Gastrocnemius medialis (tissue), 4 donors: ENCODE data around the gene HMCES. TPM values are rescaled to one million over a fixed set of nuclear protein-coding genes. Genes with fewer than 3 reads are reported as not detected.
A peak's percentile ranks its signal among the peaks of the same experiment; 100 is the strongest.

Experiments used
- ATAC-seq, 2 donors: fragments of 150-250 bp; one replicate each; pipeline ENCODE4 v1.9.1; 2016
- DNase-seq, 2 donors: peaks; one replicate each; pipeline ENCODE4 v3.0.0-alpha.2; 2019
- H3K27ac ChIP-seq, 4 donors: fragments of 200-600 bp; sonication (generic); 1 replicate in 1 of 4; 2 replicates in 3 of 4; pipeline ENCODE4 v1.5.1; 2016 to 2018; ENCODE audit warnings: mild to moderate bottlenecking in 2 of 4, moderate library complexity in 1 of 4
- H3K27me3 ChIP-seq, 3 donors: fragments of 200-600 bp; sonication (generic) in 2 of 3; 1 replicate in 1 of 3; 2 replicates in 2 of 3; pipeline versions ENCODE4 v1.5.1 to v1.6.0; 2016 to 2019; ENCODE audit warnings: mild to moderate bottlenecking in 1 of 3, moderate library complexity in 1 of 3
- H3K36me3 ChIP-seq, 2 donors: fragments of 200-600 bp; sonication (generic) in 1 of 2; one replicate each; pipeline ENCODE4 v1.5.1; 2017 to 2018
- H3K4me1 ChIP-seq, 2 donors: fragments of 200-600 bp; sonication (generic) in 1 of 2; one replicate each; pipeline ENCODE4 v1.5.1; 2016 to 2017; ENCODE audit warnings: mild to moderate bottlenecking in 2 of 2
- H3K4me3 ChIP-seq, 4 donors: fragments of 200-600 bp; sonication (generic) in 3 of 4; 1 replicate in 1 of 4; 2 replicates in 3 of 4; pipeline ENCODE4 v1.5.1; 2016 to 2019; ENCODE audit warnings: mild to moderate bottlenecking in 2 of 4
- H3K9me3 ChIP-seq, 3 donors: fragments of 200-600 bp; sonication (generic) in 2 of 3; 1 replicate in 1 of 3; 2 replicates in 2 of 3; pipeline ENCODE4 v1.5.1; 2016 to 2019
- CTCF ChIP-seq, 5 experiments: fragments of 450-650 bp in 3 of 5; fragments of 200-600 bp in 2 of 5; sonication (generic) in 2 of 5; IDR thresholded peaks in 4 of 5; conservative IDR thresholded peaks in 1 of 5; 1 replicate in 4 of 5; 2 replicates in 1 of 5; pipeline ENCODE4 v1.5.1; 2016 to 2019; ENCODE audit warnings: antibody characterized with exemption in 5 of 5, mild to moderate bottlenecking in 3 of 5, moderate library complexity in 3 of 5
- POLR2A ChIP-seq, 2 donors: fragments of 450-650 bp; IDR thresholded peaks; one replicate each; pipeline ENCODE4 v1.6.1; 2017; ENCODE audit warnings: antibody characterized with exemption in 2 of 2, mild to moderate bottlenecking in 2 of 2, moderate library complexity in 2 of 2
- in situ Hi-C, 4 donors: fragments of 200-750 bp; cut with MboI; loops; one replicate each; pipeline versions ENCODE4 v1.15.0 to v1.8.0; 2017; ENCODE audit warnings: low sequenced_read_pairs in 4 of 4
- intact Hi-C: fragments of 100-400 bp; cut with DNase I; formaldehyde crosslinking; loops from one replicate; pipeline ENCODE4 v1.15.1; 2023; ENCODE audit warnings: low total_unique reads
- total RNA-seq, 4 donors: library from RNA; depleted of rRNA; stranded (reverse); fragments of >200 nt; gene quantifications; one replicate each; pipeline versions ENCODE4 v1.1.0 to v1.2.3, GENCODE V29; 2016

Gene HMCES
- total RNA-seq, 4 donors from 2014 or later: 24.7 to 35.2 (median 29.5) TPM

DNA sequence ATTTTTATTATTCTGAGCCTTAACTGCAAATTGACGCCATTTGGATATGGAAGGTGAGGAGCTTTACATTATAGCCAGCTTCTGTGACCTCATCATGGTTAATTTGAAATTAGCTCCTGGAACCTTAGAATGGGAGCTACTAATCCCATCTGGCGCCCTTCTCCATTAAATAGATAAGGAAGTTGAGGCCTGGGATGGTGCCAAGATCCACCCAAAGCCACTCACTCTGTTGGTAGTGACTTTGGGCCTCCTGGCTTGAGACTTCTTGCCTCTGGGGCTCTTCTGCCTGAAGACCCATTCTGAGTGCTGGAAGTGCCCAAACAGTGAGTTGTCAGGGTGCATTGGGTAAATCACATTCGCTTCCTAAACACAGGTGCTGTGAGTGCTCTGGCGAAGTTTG, 12.0 kb upstream of the HMCES start:
- DNase-seq (no peak), ATAC-seq (no peak)
- Histone ChIP-seq H3K27ac (no peak overlapping the region), H3K36me3 (peaks cover 4 to 98% of the 10 kb centered on the region in 2 donors), H3K4me3 (no peak overlapping the region), H3K27me3 (no peaks in the 10 kb centered on the region), H3K4me1 (no peaks in the 10 kb centered on the region), H3K9me3 (no peaks in the 10 kb centered on the region)
- no peak for TF ChIP-seq POLR2A (IDR thresholded peaks at IDR 0.05)
- no peak for TF ChIP-seq CTCF (IDR thresholded peaks at IDR 0.05 in 4 of 5, conservative IDR thresholded peaks at IDR 0.05 in 1 of 5)
- in situ Hi-C loops: no loop called here
- intact Hi-C loops: no loop called here

GRCh38 chr3:129268396-129268795, 10.3 kb upstream of the HMCES start:
- no peaks in the 10 kb centered on the region for H3K4me1 ChIP-seq
- in situ Hi-C loops: no loop called here

GRCh38 chr3:129271674-129272073, 7.0 kb upstream of the HMCES start:
- peaks cover 0 to 99% of the 10 kb centered on the region in 2 donors for H3K36me3 ChIP-seq

More at GRCh38 chr3:129268396-129268795, 10.3 kb upstream of the HMCES start:
- Histone ChIP-seq H3K9me3 (no peaks in the 10 kb centered on the region), H3K27ac (no peak overlapping the region), H3K27me3 (no peaks in the 10 kb centered on the region), H3K4me3 (no peak overlapping the region), H3K36me3 (peaks cover 4 to 100% of the 10 kb centered on the region in 2 donors)
- DNase-seq: no peak
- no peak for ATAC-seq
- TF ChIP-seq POLR2A (IDR thresholded peaks at IDR 0.05): no peak
- TF ChIP-seq CTCF (IDR thresholded peaks at IDR 0.05 in 4 of 5, conservative IDR thresholded peaks at IDR 0.05 in 1 of 5): no peak
- intact Hi-C loops: no loop called here

GRCh38 chr3:129276385-129276784, 2.3 kb upstream of the HMCES start:
- H3K9me3 ChIP-seq: no peaks in the 10 kb centered on the region
- ATAC-seq (no peak), DNase-seq (no peak)
- TF ChIP-seq CTCF (IDR thresholded peaks at IDR 0.05 in 4 of 5, conservative IDR thresholded peaks at IDR 0.05 in 1 of 5): no peak
- no peak for TF ChIP-seq POLR2A (IDR thresholded peaks at IDR 0.05)
- no peak overlapping the region for H3K27ac ChIP-seq
- intact Hi-C loops: no loop called here
- H3K4me1 ChIP-seq: peaks cover 17 to 19% of the 10 kb centered on the region in 2 donors
- peaks cover 0 to 63% of the 10 kb centered on the region in 2 donors for H3K36me3 ChIP-seq
- no peak overlapping the region for H3K4me3 ChIP-seq
- in situ Hi-C loops: no loop called here
- H3K27me3 ChIP-seq: no peaks in the 10 kb centered on the region

More at GRCh38 chr3:129271674-129272073, 7.0 kb upstream of the HMCES start:
- TF ChIP-seq POLR2A (IDR thresholded peaks at IDR 0.05) (no peak), CTCF (IDR thresholded peaks at IDR 0.05 in 4 of 5, conservative IDR thresholded peaks at IDR 0.05 in 1 of 5) (no peak)
- Histone ChIP-seq H3K27ac (no peak overlapping the region), H3K4me3 (no peak overlapping the region), H3K4me1 (no peaks in the 10 kb centered on the region), H3K9me3 (no peaks in the 10 kb centered on the region), H3K27me3 (no peaks in the 10 kb centered on the region)
- ATAC-seq: no peak
- no peak for DNase-seq
- intact Hi-C loops: no loop called here
- in situ Hi-C loops: loop anchor here in 1 of 4 donors (5.0 kb wide), 1 partner anchor 41 kb away; no protein-coding TSS in a partner anchor

- in situ Hi-C loops (no loop called here), intact Hi-C loops (loop anchor here (1.0 to 2.0 kb wide), 2 partner anchors 38 to 121 kb away; a partner anchor contains a TSS)
- Histone ChIP-seq H3K27ac (peak overlapping the region; percentile 87 to 94 (median 89)), H3K27me3 (no peaks in the 10 kb centered on the region), H3K4me3 (peak overlapping the region; percentile 69 to 91 (median 86)), H3K4me1 (peaks cover 19 to 21% of the 10 kb centered on the region in 2 donors), H3K9me3 (no peaks in the 10 kb centered on the region), H3K36me3 (peaks cover 0 to 49% of the 10 kb centered on the region in 2 donors)
- no peak for ATAC-seq
- no peak for TF ChIP-seq POLR2A (IDR thresholded peaks at IDR 0.05)
- no peak for TF ChIP-seq CTCF (IDR thresholded peaks at IDR 0.05 in 4 of 5, conservative IDR thresholded peaks at IDR 0.05 in 1 of 5)
- DNase-seq: no peak
These were observed 820 bp upstream of the HMCES start for GRCh38 chr3:129277829-129278271.
